Naive thymus-derived CD8-positive, alpha-beta T cell (primary cell): ENCODE measurements around the gene NOP10. TPM values are rescaled to one million over a fixed set of nuclear protein-coding genes. Genes with fewer than 3 reads are reported as not detected.

Experiments used
- ATAC-seq, 2 donors: fragments of 150-1000 bp; cut with Tn5 transposase in 1 of 2; sonication (Bioruptor Pico), chemical (Tn5 transposase) in 1 of 2; 1 replicate in 1 of 2; 2 replicates in 1 of 2; pipeline ENCODE4 v1.10.0; 2021; ENCODE audit warnings: mild to moderate bottlenecking in 2 of 2, moderate library complexity in 2 of 2
- POLR2A ChIA-PET: fragments of 350-600 bp; sonication (Branson Sonifier 250); formaldehyde crosslinking; loops from one replicate; lab custom pipeline; 2021; ENCODE audit warnings: antibody characterized with exemption; lab: Charles Lee
- DNase-seq, 10 donors: peaks; one replicate each; pipeline versions ENCODE4 v3.0.0 to v3.0.0-alpha.2; 2020 to 2022
- H3K27ac Mint-ChIP-seq, 10 donors: one replicate each; pipeline ENCODE4 v1.8.0; 2020 to 2022; ENCODE audit warnings: mild to moderate bottlenecking in 10 of 10, mixed read lengths in 10 of 10, moderate library complexity in 4 of 10, inconsistent platforms in 1 of 10
- H3K27me3 Mint-ChIP-seq, 5 donors: one replicate each; pipeline ENCODE4 v1.8.0; 2021 to 2022; ENCODE audit warnings: mixed read lengths in 5 of 5
- H3K36me3 Mint-ChIP-seq, 3 donors: one replicate each; pipeline ENCODE4 v1.8.0; 2020 to 2022; ENCODE audit warnings: mixed read lengths in 3 of 3, mild to moderate bottlenecking in 2 of 3, inconsistent platforms in 1 of 3
- H3K4me1 Mint-ChIP-seq, 4 donors: one replicate each; pipeline ENCODE4 v1.8.0; 2021 to 2022; ENCODE audit warnings: mixed read lengths in 4 of 4
- H3K4me3 Mint-ChIP-seq, 10 donors: one replicate each; pipeline ENCODE4 v1.8.0; 2020 to 2022; ENCODE audit warnings: mild to moderate bottlenecking in 10 of 10, mixed read lengths in 10 of 10, moderate library complexity in 6 of 10, inconsistent platforms in 1 of 10
- H3K9me3 Mint-ChIP-seq, 9 donors: one replicate each; pipeline ENCODE4 v1.8.0; 2020 to 2022; ENCODE audit warnings: mixed read lengths in 9 of 9, mild to moderate bottlenecking in 3 of 9, inconsistent platforms in 1 of 9, moderate library complexity in 1 of 9
- polyA plus RNA-seq, 3 donors: library from polyadenylated mRNA; unstranded; fragments of 300-500 nt; fragmentation: Illumina TruSeq; gene quantifications; one replicate each; pipeline ENCODE4 v1.2.3, GENCODE V29; 2021
- total RNA-seq, 8 experiments: library from RNA in 2 of 8; stranded (reverse) in 2 of 8; gene quantifications; one replicate each; pipeline ENCODE4 v1.2.3 and lab custom pipeline; 2021 to 2026

The NOP10 gene
- total and polyA plus RNA-seq, 5 experiments from 2014 or later = 61.7 to 320 (median 239) TPM

GRCh38 chr15:34337557-34338306 is 5.2 kb downstream of the NOP10 start, which contains the start of gene SLC12A6:
Gene SLC12A6 (minus strand): TSS chr15:34337781. CDS start chr15:34336680, 1,101 bp downstream.
- DNase-seq (peak; percentile 86 to 93 (median 91)), ATAC-seq (peak; percentile 78 to 82)
- H3K27me3 Mint-ChIP-seq = no peaks in the 10 kb centered on the region
- POLR2A ChIA-PET = interaction anchor here (0.7 to 9.0 kb wide), 12 partner anchors 14 to 294 kb away, joined by 3 to 215 read pairs (median 5); partner anchors contain the start of genes EMC7, KATNBL1, LPCAT4 and PGBD4
- no peaks in the 10 kb centered on the region for H3K9me3 Mint-ChIP-seq
- peaks cover 23 to 73% (median 57%) of the 10 kb centered on the region in 4 donors for H3K4me1 Mint-ChIP-seq
- peak within 1 kb of the TSS; percentile 91 to 100 (median 99) for H3K4me3 Mint-ChIP-seq
- peaks cover 5 to 27% (median 7%) of the 10 kb centered on the region in 3 donors for H3K36me3 Mint-ChIP-seq
- H3K27ac Mint-ChIP-seq = peak within 1 kb of the TSS; percentile 90 to 99 (median 97)

- peak overlapping the region; percentile 90 to 99 (median 97) for H3K27ac Mint-ChIP-seq
- H3K36me3 Mint-ChIP-seq = peaks cover 5 to 27% (median 7%) of the 10 kb centered on the region in 3 donors
- H3K4me3 Mint-ChIP-seq = peak overlapping the region; percentile 91 to 100 (median 99)
- H3K9me3 Mint-ChIP-seq = no peaks in the 10 kb centered on the region
- POLR2A ChIA-PET = interaction anchor here (0.8 to 9.0 kb wide), 13 partner anchors 14 to 294 kb away, joined by 3 to 215 read pairs (median 4); partner anchors contain the start of genes EMC7, GOLGA8B, KATNBL1 and LPCAT4
- H3K4me1 Mint-ChIP-seq = peaks cover 25 to 77% (median 61%) of the 10 kb centered on the region in 4 donors
- DNase-seq = peak in 7 of 10 donors; percentile 10 to 65 (median 16)
- peak; percentile 17 to 21 for ATAC-seq
- no peaks in the 10 kb centered on the region for H3K27me3 Mint-ChIP-seq
Observed at GRCh38 chr15:34336991-34337556, 5.9 kb downstream of the NOP10 start.

GRCh38 chr15:34336231-34336990 is 6.5 kb downstream of the NOP10 start:
- Mint-ChIP-seq H3K4me1 (peaks cover 27 to 77% (median 60%) of the 10 kb centered on the region in 4 donors), H3K9me3 (no peaks in the 10 kb centered on the region), H3K27ac (peak overlapping the region; percentile 90 to 99 (median 97)), H3K27me3 (no peaks in the 10 kb centered on the region), H3K4me3 (peak overlapping the region; percentile 91 to 100 (median 99)), H3K36me3 (peaks cover 1 to 21% (median 5%) of the 10 kb centered on the region in 3 donors)
- ATAC-seq (no peak), DNase-seq (peak in 2 of 10 donors; percentile 24 to 28)
- POLR2A ChIA-PET = interaction anchor here (0.8 to 9.0 kb wide), 7 partner anchors 13 to 247 kb away, joined by 3 to 215 read pairs (median 6); partner anchors contain the start of genes EMC7, GOLGA8B, LPCAT4 and PGBD4

GRCh38 chr15:34335176-34336032 is 7.5 kb downstream of the NOP10 start:
- POLR2A ChIA-PET = interaction anchor here (1.1 to 9.0 kb wide), 3 partner anchors 12 to 32 kb away, joined by 4 to 215 read pairs (median 44); partner anchors contain the start of gene LPCAT4
- Mint-ChIP-seq H3K4me1 (peaks cover 30 to 82% (median 59%) of the 10 kb centered on the region in 4 donors), H3K27me3 (no peaks in the 10 kb centered on the region), H3K27ac (peak overlapping the region; percentile 90 to 99 (median 97)), H3K9me3 (no peaks in the 10 kb centered on the region), H3K36me3 (peaks cover 0 to 11% (median 2%) of the 10 kb centered on the region in 3 donors), H3K4me3 (peak overlapping the region; percentile 91 to 100 (median 99))
- DNase-seq = no peak
- ATAC-seq = no peak

GRCh38 chr15:34334672-34335071 is 8.3 kb downstream of the NOP10 start:
- no peak for DNase-seq
- Mint-ChIP-seq H3K36me3 (peaks cover 0 to 4% (median 0%) of the 10 kb centered on the region in 3 donors), H3K4me3 (peak overlapping the region; percentile 91 to 100 (median 99)), H3K27ac (peak overlapping the region; percentile 53 to 99 (median 95)), H3K27me3 (no peaks in the 10 kb centered on the region), H3K9me3 (no peaks in the 10 kb centered on the region), H3K4me1 (peaks cover 32 to 82% (median 59%) of the 10 kb centered on the region in 4 donors)
- no peak for ATAC-seq
- POLR2A ChIA-PET = interaction anchor here (1.5 to 9.0 kb wide), 2 partner anchors 11 to 33 kb away, joined by 6 to 215 read pairs; partner anchors contain the start of gene LPCAT4

- no peak for ATAC-seq
- H3K4me1 Mint-ChIP-seq = peaks cover 37 to 93% (median 68%) of the 10 kb centered on the region in 4 donors
- H3K27ac Mint-ChIP-seq = peak overlapping the region; percentile 48 to 99 (median 88)
- no peaks in the 10 kb centered on the region for H3K36me3 Mint-ChIP-seq
- no peaks in the 10 kb centered on the region for H3K27me3 Mint-ChIP-seq
- H3K4me3 Mint-ChIP-seq = peak overlapping the region in 8 of 10 donors; percentile 20 to 71 (median 51)
- no peak for DNase-seq
- POLR2A ChIA-PET = interaction anchor here (0.6 to 9.0 kb wide), 4 partner anchors 9 to 108 kb away, joined by 3 to 215 read pairs (median 4); partner anchors contain the start of gene EMC4
- no peaks in the 10 kb centered on the region for H3K9me3 Mint-ChIP-seq
Observed at GRCh38 chr15:34332553-34333120, 10.3 kb downstream of the NOP10 start.

GRCh38 chr15:34331809-34332208 is 11.1 kb downstream of the NOP10 start:
- peak in 5 of 10 donors; percentile 15 to 59 (median 39) for DNase-seq
- no peaks in the 10 kb centered on the region for H3K36me3 Mint-ChIP-seq

GRCh38 chr15:34330279-34330678 is 12.7 kb downstream of the NOP10 start:
- H3K27me3 Mint-ChIP-seq = no peaks in the 10 kb centered on the region
- H3K4me3 Mint-ChIP-seq = peak overlapping the region in 7 of 10 donors; percentile 3 to 69 (median 39)
- POLR2A ChIA-PET = interaction anchor here (0.8 to 15.0 kb wide), 5 partner anchors 6 to 228 kb away, joined by 3 to 215 read pairs (median 7); partner anchors contain the start of genes EMC4, EMC7, NOP10 and NUTM1
- DNase-seq = no peak
- no peak for ATAC-seq
- no peaks in the 10 kb centered on the region for H3K36me3 Mint-ChIP-seq
- peaks cover 23 to 96% (median 62%) of the 10 kb centered on the region in 4 donors for H3K4me1 Mint-ChIP-seq
- no peaks in the 10 kb centered on the region for H3K9me3 Mint-ChIP-seq
- peak overlapping the region in 9 of 10 donors; percentile 69 to 92 (median 89) for H3K27ac Mint-ChIP-seq

More at GRCh38 chr15:34331809-34332208, 11.1 kb downstream of the NOP10 start:
- no peaks in the 10 kb centered on the region for H3K9me3 Mint-ChIP-seq
- peak; percentile 76 to 77 for ATAC-seq
- H3K4me1 Mint-ChIP-seq = peaks cover 34 to 97% (median 67%) of the 10 kb centered on the region in 4 donors
- POLR2A ChIA-PET = interaction anchor here (9.0 kb wide), 1 partner anchor 8 kb away, joined by 215 read pairs; no protein-coding TSS in a partner anchor
- no peaks in the 10 kb centered on the region for H3K27me3 Mint-ChIP-seq
- peak overlapping the region; percentile 24 to 99 (median 84) for H3K27ac Mint-ChIP-seq
- peak overlapping the region; percentile 6 to 71 (median 48) for H3K4me3 Mint-ChIP-seq

- ATAC-seq (no peak), DNase-seq (no peak)
- Mint-ChIP-seq H3K4me3 (peak overlapping the region; percentile 24 to 81 (median 72)), H3K36me3 (no peaks in the 10 kb centered on the region), H3K9me3 (no peaks in the 10 kb centered on the region), H3K27ac (peak overlapping the region; percentile 71 to 95 (median 91)), H3K27me3 (no peaks in the 10 kb centered on the region), H3K4me1 (peaks cover 21 to 87% (median 62%) of the 10 kb centered on the region in 4 donors)
- POLR2A ChIA-PET = interaction anchor here (0.9 to 15.0 kb wide), 4 partner anchors 7 to 38 kb away, joined by 3 to 215 read pairs (median 28); partner anchors contain the start of genes LPCAT4, NOP10 and SLC12A6
Observed at GRCh38 chr15:34329006-34329405, 13.9 kb downstream of the NOP10 start.

- no peaks in the 10 kb centered on the region for H3K36me3 Mint-ChIP-seq
- ATAC-seq (peak; percentile 12), DNase-seq (no peak)
- POLR2A ChIA-PET = interaction anchor here (0.7 to 15.0 kb wide), 6 partner anchors 9 to 75 kb away, joined by 3 to 215 read pairs (median 6); partner anchors contain the start of genes LPCAT4, NOP10, NUTM1 and SLC12A6
- peak overlapping the region; percentile 71 to 94 (median 91) for H3K27ac Mint-ChIP-seq
- peak overlapping the region; percentile 57 to 82 (median 76) for H3K4me3 Mint-ChIP-seq
- no peaks in the 10 kb centered on the region for H3K27me3 Mint-ChIP-seq
- H3K4me1 Mint-ChIP-seq = peaks cover 19 to 85% (median 58%) of the 10 kb centered on the region in 4 donors
- no peaks in the 10 kb centered on the region for H3K9me3 Mint-ChIP-seq
Observed at GRCh38 chr15:34327906-34328305, 15.0 kb downstream of the NOP10 start.
